Endothelial cell of umbilical vein (primary cell): Measurements from ENCODE around the gene ATXN7L1. TPM values are rescaled to one million over a fixed set of nuclear protein-coding genes. Genes with fewer than 3 reads are reported as not detected.

Experiments used
- BruUV-seq: library from RNA; stranded (reverse); fragments of 400-500 nt; replicated peaks from 2 replicates; lab custom pipeline; 2021; lab: Mats Ljungman, UMichigan
- CTCF ChIA-PET: fragments of 300-600, 350-600 bp; sonication (Branson Sonifier 250); formaldehyde crosslinking; loops from one replicate; lab custom pipeline; 2021; ENCODE audit warnings: antibody characterized with exemption, inconsistent platforms; lab: Charles Lee
- POLR2A ChIA-PET: fragments of 300-600, 350-600 bp; sonication (Branson Sonifier 250); formaldehyde crosslinking; loops from one replicate; lab custom pipeline; 2021; ENCODE audit warnings: antibody characterized with exemption, inconsistent platforms; lab: Charles Lee
- DNase-seq: peaks from one replicate; pipeline ENCODE4 v3.0.0-alpha.2; 2011; ENCODE audit warnings: low read depth, low spot score
- FAIRE-seq: peaks from 2 replicates; lab custom pipeline; 2011; peaks lifted over from hg19 to GRCh38; lab: Jason Lieb, UNC
- H2AFZ ChIP-seq: 2 replicates; pipeline ENCODE4 v1.6.0; 2012; ENCODE audit warnings: low read depth, low read length, control low read depth, inconsistent platforms
- H3K27ac ChIP-seq: 2 replicates; pipeline ENCODE4 v1.5.1; 2011; ENCODE audit warnings: low read depth, mild to moderate bottlenecking, control low read depth, low read length, moderate library complexity; ENCODE audit not compliant: insufficient read depth
- H3K27me3 ChIP-seq, 2 experiments: 2 replicates each; pipeline versions ENCODE4 v1.6.0 to v1.6.1; 2011; ENCODE audit warnings: low read length in 2 of 2, mixed read lengths in 1 of 2; ENCODE audit not compliant: control insufficient read depth in 2 of 2, insufficient read depth in 2 of 2
- H3K36me3 ChIP-seq, 2 experiments: 2 replicates in 1 of 2; 3 replicates in 1 of 2; pipeline ENCODE4 v1.5.1; 2011; ENCODE audit warnings: low read length in 2 of 2, mild to moderate bottlenecking in 1 of 2, moderate library complexity in 1 of 2; ENCODE audit not compliant: control insufficient read depth in 2 of 2, insufficient read depth in 2 of 2; ENCODE audit errors: extremely low read depth in 1 of 2
- H3K4me1 ChIP-seq: 3 replicates; pipeline ENCODE4 v1.5.1; 2011; ENCODE audit warnings: mild to moderate bottlenecking, low read length; ENCODE audit not compliant: control insufficient read depth, insufficient read depth; ENCODE audit errors: extremely low read depth
- H3K4me2 ChIP-seq: 2 replicates; pipeline ENCODE4 v1.6.1; 2011; ENCODE audit warnings: low read length, control low read depth, mixed read lengths; ENCODE audit not compliant: insufficient read depth
- H3K4me3 ChIP-seq, 3 experiments: fragments of 200-600 bp in 1 of 3; sonication (generic), shearing (Covaris generic) in 1 of 3; replicated peaks in 1 of 3; 2 replicates each; pipeline ENCODE4 v1.5.1; 2011 to 2016; ENCODE audit warnings: control low read depth in 3 of 3, low read length in 3 of 3, mild to moderate bottlenecking in 2 of 3, inconsistent platforms in 1 of 3, low read depth in 1 of 3, moderate library complexity in 1 of 3; ENCODE audit not compliant: insufficient read depth in 1 of 3
- H3K79me2 ChIP-seq: 2 replicates; pipeline ENCODE4 v1.6.0; 2012; ENCODE audit warnings: low read length, inconsistent platforms; ENCODE audit not compliant: control insufficient read depth, insufficient read depth
- H3K9ac ChIP-seq: replicated peaks from 2 replicates; pipeline ENCODE3; 2011; ENCODE audit warnings: low read length, control low read depth; ENCODE audit not compliant: insufficient read depth; ENCODE audit errors: extremely low read depth
- H3K9me1 ChIP-seq: replicated peaks from 3 replicates; pipeline ENCODE4 v1.6.0; 2011; ENCODE audit warnings: mild to moderate bottlenecking, low read length; ENCODE audit not compliant: control insufficient read depth, insufficient read depth; ENCODE audit errors: extremely low read depth
- H3K9me3 ChIP-seq: replicated peaks from 2 replicates; pipeline ENCODE4 v1.5.1; 2012; ENCODE audit warnings: low read length, inconsistent platforms; ENCODE audit not compliant: control insufficient read depth, insufficient read depth
- H4K20me1 ChIP-seq: replicated peaks from 2 replicates; pipeline ENCODE3; 2011; ENCODE audit warnings: mild to moderate bottlenecking, low read length; ENCODE audit not compliant: control insufficient read depth, insufficient read depth; ENCODE audit errors: extremely low read depth
- CTCF ChIP-seq, 2 donors: IDR thresholded peaks; 1 replicate in 1 of 2; 2 replicates in 1 of 2; pipeline ENCODE4 v1.5.1; 2011; ENCODE audit warnings: low read length in 2 of 2, mild to moderate bottlenecking in 2 of 2, moderate library complexity in 2 of 2, control low read depth in 1 of 2, inconsistent platforms in 1 of 2, low read depth in 1 of 2; ENCODE audit not compliant: insufficient read depth in 1 of 2; ENCODE audit errors: extremely low read depth in 1 of 2
- EZH2 ChIP-seq: IDR thresholded peaks from 2 replicates; pipeline ENCODE4 v1.6.1; 2012; ENCODE audit warnings: borderline replicate concordance, low read depth, mild to moderate bottlenecking, moderate library complexity, low read length, inconsistent platforms; ENCODE audit not compliant: severe bottlenecking
- FOS ChIP-seq: IDR thresholded peaks from 2 replicates; pipeline ENCODE4 v1.6.1; 2011; ENCODE audit warnings: mild to moderate bottlenecking, low read length, moderate library complexity, borderline replicate concordance; ENCODE audit not compliant: insufficient read depth
- GATA2 ChIP-seq: IDR thresholded peaks from 2 replicates; pipeline ENCODE4 v1.7.0; 2011; ENCODE audit warnings: low read depth, mild to moderate bottlenecking, moderate library complexity, mixed read lengths, low read length; ENCODE audit not compliant: insufficient read length, insufficient read depth
- JUN ChIP-seq: IDR thresholded peaks from 2 replicates; pipeline ENCODE4 v1.6.1; 2011; ENCODE audit warnings: borderline replicate concordance, low read depth; ENCODE audit not compliant: insufficient read length, insufficient read depth
- MAX ChIP-seq: IDR thresholded peaks from 2 replicates; pipeline ENCODE4 v1.6.1; 2011; ENCODE audit not compliant: insufficient read depth, insufficient read length
- MYC ChIP-seq: IDR thresholded peaks from one replicate; pipeline ENCODE4 v1.6.1; 2011; ENCODE audit warnings: mild to moderate bottlenecking, low read depth, low read length
- POLR2A ChIP-seq: IDR thresholded peaks from 2 replicates; pipeline ENCODE4 v1.6.1; 2012; ENCODE audit warnings: low read depth, mild to moderate bottlenecking, control low read depth, low read length
- POLR2AphosphoS5 ChIP-seq: IDR thresholded peaks from 2 replicates; pipeline ENCODE4 v1.6.1; 2012; ENCODE audit warnings: low read depth, mild to moderate bottlenecking, control low read depth, low read length, moderate library complexity; ENCODE audit not compliant: insufficient read depth
- dilution Hi-C: fragments of 300-500 bp; cut with MboI; formaldehyde crosslinking; loops from one replicate; pipeline ENCODE4 v1.15.0; 2019; ENCODE audit warnings: low sequenced_read_pairs; ENCODE audit not compliant: extremely low pct_ligation_motif_present
- intact Hi-C: fragments of 100-400 bp; cut with micrococcal nuclease; formaldehyde crosslinking; loops from one replicate; pipeline ENCODE4 v1.10.0; 2022
- polyA plus RNA-seq, 4 experiments: library from polyadenylated mRNA; depleted of rRNA in 3 of 4; stranded (reverse) in 3 of 4; unstranded in 1 of 4; fragments of >200 nt; gene quantifications; 2 replicates each; pipeline versions ENCODE4 v1.2.1 to v1.2.3, GENCODE V29; 2011 to 2012; ENCODE audit warnings: missing spikeins in 1 of 4
- total RNA-seq: library from RNA; stranded (reverse); gene quantifications from 2 replicates; pipeline ENCODE4 v1.2.3, GENCODE V29; 2021

ATXN7L1 gene
- total and polyA plus RNA-seq, 2 donors (not counting 3 experiments of a cell fraction or from before 2014, with no cell fraction given) = 4.6 to 15.6 TPM

- dilution Hi-C loops (no loop called here), intact Hi-C loops (no loop called here)
- Histone ChIP-seq H3K4me3 (no peak overlapping the region), H4K20me1 (no peaks in the 10 kb centered on the region), H3K27me3 (no peaks in the 10 kb centered on the region), H3K9me3 (no peaks in the 10 kb centered on the region), H3K4me2 (no peak overlapping the region), H3K36me3 (no peaks in the 10 kb centered on the region), H3K27ac (no peak overlapping the region), H3K79me2 (no peaks in the 10 kb centered on the region), H3K9ac (no peak overlapping the region), H3K4me1 (peaks cover 5% of the 10 kb centered on the region), H3K9me1 (no peaks in the 10 kb centered on the region), H2AFZ (no peak overlapping the region)
- CTCF ChIA-PET = no interaction called here
- no TSS peak for BruUV-seq
- DNase-seq (no peak), FAIRE-seq (no peak)
- POLR2A ChIA-PET = no interaction called here
- TF ChIP-seq MYC (no peak), POLR2AphosphoS5 (no peak), FOS (no peak), EZH2 (no peak), GATA2 (no peak), CTCF (IDR thresholded peaks at IDR 0.05; ENCODE audit: extremely low read depth in 1 of 2, insufficient read depth in 1 of 2, low read depth in 1 of 2, low read length in 2 of 2) (no peak), POLR2A (no peak), MAX (no peak), JUN (no peak)
Measured at GRCh38 chr7:105712877-105713276, 163.5 kb downstream of the ATXN7L1 start.
